Keratinocyte (primary cell): ENCODE results near the gene TFF3. TPM values are rescaled to one million over a fixed set of nuclear protein-coding genes. Genes with fewer than 3 reads are reported as not detected.

ENCODE experiments used
- DNase-seq: peaks from one replicate; pipeline ENCODE4 v3.0.0-alpha.2; 2011; ENCODE audit warnings: low read depth, missing footprints, low spot score
- FAIRE-seq: peaks from 2 replicates; lab custom pipeline; 2011; peaks lifted over from hg19 to GRCh38; lab: Jason Lieb, UNC
- H2AFZ ChIP-seq: 2 replicates; pipeline ENCODE4 v1.6.0; 2012; ENCODE audit warnings: low read length, control low read depth, inconsistent platforms; ENCODE audit not compliant: control insufficient read depth
- H3K27ac ChIP-seq: 2 replicates; pipeline ENCODE4 v1.5.1; 2011; ENCODE audit warnings: low read length; ENCODE audit not compliant: control insufficient read depth, insufficient read depth
- H3K27me3 ChIP-seq: 3 replicates; pipeline ENCODE4 v1.6.0; 2011; ENCODE audit warnings: low read length; ENCODE audit not compliant: control insufficient read depth, insufficient read depth; ENCODE audit errors: extremely low read depth
- H3K36me3 ChIP-seq, 2 experiments: 2 replicates in 1 of 2; 3 replicates in 1 of 2; pipeline ENCODE4 v1.5.1; 2011; ENCODE audit warnings: low read length in 2 of 2, mild to moderate bottlenecking in 1 of 2; ENCODE audit not compliant: control insufficient read depth in 2 of 2, insufficient read depth in 2 of 2; ENCODE audit errors: extremely low read depth in 1 of 2
- H3K4me1 ChIP-seq: 3 replicates; pipeline ENCODE4 v1.5.1; 2011; ENCODE audit warnings: low read length; ENCODE audit not compliant: control insufficient read depth, insufficient read depth; ENCODE audit errors: extremely low read depth
- H3K4me2 ChIP-seq: 3 replicates; pipeline ENCODE4 v1.6.0; 2011; ENCODE audit warnings: low read depth, low read length; ENCODE audit not compliant: control insufficient read depth, insufficient read depth; ENCODE audit errors: extremely low read depth
- H3K4me3 ChIP-seq, 3 experiments: fragments of 200-600 bp in 1 of 3; sonication (generic) in 1 of 3; 2 replicates in 2 of 3; 3 replicates in 1 of 3; pipeline ENCODE4 v1.5.1; 2011 to 2016; ENCODE audit warnings: low read length in 3 of 3, mild to moderate bottlenecking in 3 of 3, control low read depth in 2 of 3, inconsistent platforms in 1 of 3, low read depth in 1 of 3, mixed read lengths in 1 of 3, mixed run types in 1 of 3, moderate library complexity in 1 of 3; ENCODE audit not compliant: control insufficient read depth in 2 of 3, insufficient read depth in 2 of 3; ENCODE audit errors: extremely low read depth in 1 of 3
- H3K79me2 ChIP-seq: 2 replicates; pipeline ENCODE4 v1.6.0; 2012; ENCODE audit warnings: low read length; ENCODE audit not compliant: control insufficient read depth, insufficient read depth
- H3K9ac ChIP-seq: 3 replicates; pipeline ENCODE4 v1.6.0; 2011; ENCODE audit warnings: low read length; ENCODE audit not compliant: control insufficient read depth, insufficient read depth; ENCODE audit errors: extremely low read depth
- H3K9me1 ChIP-seq: 3 replicates; pipeline ENCODE4 v1.6.0; 2011; ENCODE audit warnings: low read length; ENCODE audit not compliant: control insufficient read depth, insufficient read depth; ENCODE audit errors: extremely low read depth
- H3K9me3 ChIP-seq: 2 replicates; pipeline ENCODE4 v1.5.1; 2012; ENCODE audit warnings: low read depth, low read length; ENCODE audit not compliant: control insufficient read depth
- H4K20me1 ChIP-seq: 3 replicates; pipeline ENCODE4 v1.6.0; 2011; ENCODE audit warnings: low read length; ENCODE audit not compliant: control insufficient read depth, insufficient read depth; ENCODE audit errors: extremely low read depth
- EZH2 ChIP-seq: IDR thresholded peaks from one replicate; pipeline ENCODE4 v1.6.1; 2012; ENCODE audit warnings: inconsistent platforms, mild to moderate bottlenecking, low read length, moderate library complexity
- dilution Hi-C: fragments of 300-500 bp; cut with MboI; formaldehyde crosslinking; loops from one replicate; pipeline ENCODE4 v1.7.0; 2020; ENCODE audit warnings: low sequenced_read_pairs; ENCODE audit not compliant: extremely low pct_ligation_motif_present
- polyA plus RNA-seq, 5 experiments: library from polyadenylated mRNA; depleted of rRNA in 3 of 5; stranded (reverse) in 3 of 5; stranded (forward) in 1 of 5; unstranded in 1 of 5; fragments of >200 nt; gene quantifications; 1 replicate in 1 of 5; 2 replicates in 3 of 5; 3 replicates in 1 of 5; pipeline versions ENCODE4 v1.2.1 to v1.2.3, GENCODE V29; 2011 to 2012; ENCODE audit warnings: missing spikeins in 2 of 5, low read depth in 1 of 5, low replicate concordance in 1 of 5
- TF ChIP-seq, protein P1 (sequence below), 3 experiments: IDR thresholded peaks in 1 of 3; conservative IDR thresholded peaks in 1 of 3; optimal IDR thresholded peaks in 1 of 3; 2 replicates in 2 of 3; 3 replicates in 1 of 3; pipeline versions ENCODE3 to v1.5.1; 2011; ENCODE audit warnings: low read length in 3 of 3, mild to moderate bottlenecking in 3 of 3, moderate library complexity in 2 of 3, control low read depth in 1 of 3, inconsistent platforms in 1 of 3; ENCODE audit not compliant: insufficient read depth in 2 of 3; ENCODE audit errors: extremely low read depth in 1 of 3

TFF3 gene
- polyA plus RNA-seq, 1 donor (not counting 4 experiments of a cell fraction or from before 2014, with no cell fraction given) = not detected

GRCh38 chr21:42296501-42296900 is 18.7 kb downstream of the TFF3 start:
- no peaks in the 10 kb centered on the region for H3K9me1 ChIP-seq
- DNase-seq (no peak), FAIRE-seq (no peak)
- no peaks in the 10 kb centered on the region for H4K20me1 ChIP-seq
- TF ChIP-seq EZH2 = no peak
- TF ChIP-seq, protein P1, sequence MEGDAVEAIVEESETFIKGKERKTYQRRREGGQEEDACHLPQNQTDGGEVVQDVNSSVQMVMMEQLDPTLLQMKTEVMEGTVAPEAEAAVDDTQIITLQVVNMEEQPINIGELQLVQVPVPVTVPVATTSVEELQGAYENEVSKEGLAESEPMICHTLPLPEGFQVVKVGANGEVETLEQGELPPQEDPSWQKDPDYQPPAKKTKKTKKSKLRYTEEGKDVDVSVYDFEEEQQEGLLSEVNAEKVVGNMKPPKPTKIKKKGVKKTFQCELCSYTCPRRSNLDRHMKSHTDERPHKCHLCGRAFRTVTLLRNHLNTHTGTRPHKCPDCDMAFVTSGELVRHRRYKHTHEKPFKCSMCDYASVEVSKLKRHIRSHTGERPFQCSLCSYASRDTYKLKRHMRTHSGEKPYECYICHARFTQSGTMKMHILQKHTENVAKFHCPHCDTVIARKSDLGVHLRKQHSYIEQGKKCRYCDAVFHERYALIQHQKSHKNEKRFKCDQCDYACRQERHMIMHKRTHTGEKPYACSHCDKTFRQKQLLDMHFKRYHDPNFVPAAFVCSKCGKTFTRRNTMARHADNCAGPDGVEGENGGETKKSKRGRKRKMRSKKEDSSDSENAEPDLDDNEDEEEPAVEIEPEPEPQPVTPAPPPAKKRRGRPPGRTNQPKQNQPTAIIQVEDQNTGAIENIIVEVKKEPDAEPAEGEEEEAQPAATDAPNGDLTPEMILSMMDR (optimal IDR thresholded peaks at IDR 0.05 in 1 of 3, IDR thresholded peaks at IDR 0.05 in 1 of 3, conservative IDR thresholded peaks at IDR 0.05 in 1 of 3; ENCODE audit: extremely low read depth in 1 of 3, insufficient read depth in 2 of 3, low read length in 3 of 3) = no peak
- dilution Hi-C loops = no loop called here
- H3K4me1 ChIP-seq = no peaks in the 10 kb centered on the region
- peaks cover 2% of the 10 kb centered on the region for H3K9me3 ChIP-seq
- H3K4me3 ChIP-seq = no peak overlapping the region
- no peak overlapping the region for H3K4me2 ChIP-seq
- H3K27ac ChIP-seq = no peak overlapping the region
- H3K36me3 ChIP-seq = no peaks in the 10 kb centered on the region
- H3K27me3 ChIP-seq = peaks cover 10% of the 10 kb centered on the region
- H2AFZ ChIP-seq = no peak overlapping the region
- no peak overlapping the region for H3K9ac ChIP-seq
- H3K79me2 ChIP-seq = no peaks in the 10 kb centered on the region

- dilution Hi-C loops = no loop called here
Observed at GRCh38 chr21:42295845-42296244, 19.4 kb downstream of the TFF3 start.

More at GRCh38 chr21:42295845-42296244, 19.4 kb downstream of the TFF3 start:
- Histone ChIP-seq H3K4me3 (no peak overlapping the region), H3K36me3 (no peaks in the 10 kb centered on the region), H3K4me1 (no peaks in the 10 kb centered on the region), H3K9me1 (no peaks in the 10 kb centered on the region), H3K9me3 (peaks cover 2% of the 10 kb centered on the region), H3K79me2 (no peaks in the 10 kb centered on the region), H3K27me3 (peaks cover 10% of the 10 kb centered on the region), H3K9ac (no peak overlapping the region), H3K4me2 (no peak overlapping the region), H2AFZ (no peak overlapping the region), H3K27ac (no peak overlapping the region), H4K20me1 (no peaks in the 10 kb centered on the region)
- DNase-seq (no peak), FAIRE-seq (no peak)
- TF ChIP-seq, protein P1 (optimal IDR thresholded peaks at IDR 0.05 in 1 of 3, IDR thresholded peaks at IDR 0.05 in 1 of 3, conservative IDR thresholded peaks at IDR 0.05 in 1 of 3; ENCODE audit: extremely low read depth in 1 of 3, insufficient read depth in 2 of 3, low read length in 3 of 3) = no peak
- no peak for TF ChIP-seq EZH2
